RWPE1 (cell line): ENCODE results near the gene PDZRN3.

Experiments
- CTCF ChIA-PET: fragments of 350-600 bp; sonication (Branson Sonifier 250); formaldehyde crosslinking; extraction: SDS; loops from one replicate; lab custom pipeline; 2021; lab: Yijun Ruan, JAX
- POLR2A ChIA-PET: fragments of 400-600 bp; formaldehyde crosslinking; extraction: SDS; loops from one replicate; lab custom pipeline; 2020; ENCODE audit warnings: antibody characterized with exemption; ENCODE audit not compliant: low non-redundant PET; lab: Yijun Ruan, JAX
- DNase-seq: peaks from one replicate; pipeline ENCODE4 v3.0.0; 2012; ENCODE audit warnings: low spot score
- H3K27ac ChIP-seq: fragments of 450-650 bp; 2 replicates; pipeline ENCODE4 v1.5.1; 2017
- CTCF ChIP-seq: fragments of 450-650 bp; conservative IDR thresholded peaks from 2 replicates; pipeline ENCODE4 v1.5.1; 2017; ENCODE audit warnings: low read depth, mild to moderate bottlenecking

The PDZRN3 gene

GRCh38 chr3:73561494-73561893 lies 63.2 kb downstream of the PDZRN3 start:
- no peak for DNase-seq
- ChIA-PET POLR2A (no interaction called here), CTCF (interaction anchor here (0.6 kb wide), 1 partner anchor 11 kb away, joined by 3 read pairs; no protein-coding TSS in a partner anchor)
- no peak overlapping the region for H3K27ac ChIP-seq
- no peak for TF ChIP-seq CTCF

- H3K27ac ChIP-seq = no peak overlapping the region
- no peak for TF ChIP-seq CTCF
- DNase-seq = no peak
- POLR2A ChIA-PET = no interaction called here
- CTCF ChIA-PET = no interaction called here
These were observed 65.0 kb downstream of the PDZRN3 start for GRCh38 chr3:73559749-73560148.

GRCh38 chr3:73558727-73559075 lies 66.0 kb downstream of the PDZRN3 start:
- no peak for TF ChIP-seq CTCF
- POLR2A ChIA-PET = no interaction called here
- H3K27ac ChIP-seq = no peak overlapping the region
- CTCF ChIA-PET = no interaction called here
- DNase-seq = no peak

GRCh38 chr3:73557986-73558726 lies 66.6 kb downstream of the PDZRN3 start:
- no peak for DNase-seq
- H3K27ac ChIP-seq = no peak overlapping the region
- POLR2A ChIA-PET = no interaction called here
- TF ChIP-seq CTCF = no peak
- CTCF ChIA-PET = no interaction called here

GRCh38 chr3:73556520-73557372 lies 68.0 kb downstream of the PDZRN3 start:
- ChIA-PET CTCF (no interaction called here), POLR2A (no interaction called here)
- H3K27ac ChIP-seq = no peak overlapping the region
- DNase-seq = no peak
- TF ChIP-seq CTCF = no peak

- ChIA-PET POLR2A (no interaction called here), CTCF (no interaction called here)
- DNase-seq = no peak
- no peak overlapping the region for H3K27ac ChIP-seq
- no peak for TF ChIP-seq CTCF
These were observed 69.7 kb downstream of the PDZRN3 start for GRCh38 chr3:73555076-73555475.
